GM19324 (cell line): ENCODE measurements around the gene TGFB3.

Experiments
- ATAC-seq: cut with Tn5 transposase; IDR thresholded peaks from one replicate; pipeline ENCODE4 v1.9.1; 2021; ENCODE audit warnings: mild to moderate bottlenecking, moderate library complexity; ENCODE audit not compliant: unreplicated experiment, low FRiP score

The TGFB3 gene

DNA sequence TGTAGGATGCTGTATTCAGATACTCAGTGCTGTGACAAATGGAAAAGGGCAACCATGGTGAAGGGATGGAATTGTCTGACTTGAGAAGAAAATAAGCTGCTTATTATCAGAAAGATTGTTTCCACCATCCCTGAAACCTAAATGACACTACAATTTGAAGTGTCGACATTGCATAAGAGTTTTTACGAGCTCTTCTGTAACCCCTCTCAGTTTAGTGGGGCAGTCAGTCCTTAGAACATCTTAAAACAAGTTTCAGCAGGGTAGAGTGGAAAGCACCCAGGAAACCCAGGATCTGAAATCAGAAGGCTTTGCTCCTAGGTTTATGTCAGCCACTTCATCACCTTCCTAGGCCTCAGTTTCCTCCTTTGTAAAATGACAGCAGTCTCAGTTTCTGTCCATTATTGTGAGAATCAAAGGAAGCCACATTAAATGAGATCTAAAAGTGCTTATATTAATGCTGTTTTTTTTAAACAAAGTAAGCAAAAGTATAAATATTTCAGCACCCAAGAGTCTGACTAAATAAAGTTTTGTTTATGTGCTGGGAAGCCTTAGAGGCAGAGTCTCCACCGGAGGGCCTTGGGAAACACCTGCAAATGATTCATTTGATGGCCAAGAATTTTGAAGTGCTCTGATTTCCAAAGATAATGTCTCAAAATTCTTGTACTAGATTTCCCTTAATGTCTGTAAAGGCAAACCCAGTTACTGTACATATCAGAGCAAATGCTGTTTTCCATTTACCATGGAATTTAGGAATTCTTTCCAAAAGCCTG is 5.6 kb upstream of the TGFB3 start:
- ATAC-seq, result no peak

DNA sequence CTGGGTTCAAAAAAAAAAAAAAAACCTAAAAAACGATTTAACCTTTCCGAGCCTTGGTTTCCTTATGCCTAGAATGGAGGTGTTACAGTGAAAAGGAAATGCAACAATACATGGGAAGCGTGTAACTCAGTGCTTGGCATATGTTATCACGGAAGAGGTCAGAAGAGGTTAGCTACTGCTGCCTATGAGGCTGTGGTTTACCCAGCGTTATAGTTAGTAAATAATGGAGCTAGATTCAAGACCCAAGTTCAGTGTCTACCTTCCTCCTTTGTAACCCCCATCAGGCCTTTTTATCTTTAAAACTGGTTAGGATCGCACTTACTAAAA is 4.6 kb upstream of the TGFB3 start:
- ATAC-seq, result no peak

DNA sequence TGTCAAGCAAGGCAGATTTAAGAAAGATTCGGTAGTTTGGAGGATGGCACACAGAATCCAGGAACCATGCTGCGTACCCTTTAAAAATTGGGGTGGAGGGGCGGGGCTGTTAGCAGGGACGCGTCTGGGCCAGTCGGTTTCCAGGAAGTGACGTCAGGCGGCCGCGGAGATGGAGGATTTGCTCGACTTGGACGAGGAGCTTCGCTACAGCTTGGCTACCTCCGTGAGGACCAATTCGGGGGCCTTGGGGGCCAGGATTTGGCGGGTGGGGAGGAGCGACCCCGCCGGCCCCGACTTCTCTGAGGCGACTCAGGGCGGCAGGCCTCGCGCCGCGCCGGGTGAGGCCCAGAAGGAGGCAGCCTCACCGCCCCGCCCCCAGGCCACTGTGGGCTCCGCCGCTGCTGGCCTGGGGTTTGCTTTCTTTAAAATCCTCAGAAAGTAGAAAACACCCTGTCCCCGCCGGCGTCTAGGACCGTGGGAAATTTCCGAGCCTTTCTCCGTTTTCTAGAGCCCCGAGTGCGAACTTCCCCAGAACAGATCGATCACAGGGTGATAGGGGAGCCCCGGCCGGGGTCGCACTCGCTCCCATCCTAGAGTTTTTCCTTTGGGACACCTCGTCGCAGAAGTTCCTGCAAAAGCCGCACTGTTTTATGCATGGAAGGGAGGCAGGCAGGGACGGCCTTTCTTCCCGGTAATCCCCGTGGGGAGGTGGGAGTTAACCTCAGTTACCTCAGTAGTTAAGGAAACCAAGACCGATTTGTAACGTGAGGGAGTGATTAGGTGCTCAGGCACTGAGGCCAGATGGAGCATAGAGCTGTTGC is 4.0 kb upstream of the TGFB3 start, which contains the start of gene IFT43:
Gene IFT43 (plus strand): TSS at position 146 of the 821 bp plus-strand sequence. CDS start 24 bp downstream, at position 170.
- ATAC-seq, result peak; percentile 77

DNA sequence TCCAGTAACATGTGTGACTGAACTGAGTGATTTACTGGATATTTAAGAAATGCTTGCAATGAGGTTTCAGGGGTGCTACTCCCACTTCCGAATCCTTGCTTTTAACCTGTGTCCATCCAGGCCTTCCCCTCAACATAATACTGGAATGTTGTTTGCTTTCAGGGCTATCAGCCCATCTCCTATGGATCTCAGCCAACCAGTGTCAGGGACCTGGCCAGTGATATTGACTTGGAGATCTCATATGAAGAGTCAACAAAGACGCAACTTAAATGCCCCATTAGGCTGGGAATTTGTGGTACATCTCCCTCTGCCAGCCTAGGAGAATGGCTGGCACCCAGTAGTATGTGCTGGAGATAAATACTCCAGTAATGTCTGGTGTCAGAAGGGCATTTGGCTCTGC is 2.9 kb upstream of the TGFB3 start:
- no peak for ATAC-seq

DNA sequence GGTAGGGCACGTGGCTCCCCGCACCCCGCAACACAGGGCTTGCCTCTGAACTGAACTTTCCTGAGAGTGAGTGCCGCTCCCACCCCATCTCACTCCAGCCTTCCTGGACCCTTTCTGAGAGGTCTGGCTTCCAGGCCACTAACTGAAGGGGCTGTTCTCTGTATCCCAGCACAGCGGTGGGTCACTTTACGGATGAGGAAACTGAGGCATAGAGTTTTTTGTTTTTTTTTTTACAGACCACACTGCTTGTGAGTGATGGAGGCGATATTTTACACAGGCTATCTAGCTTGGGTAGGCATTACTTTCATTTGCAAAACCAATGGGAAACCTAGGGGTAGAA is 1.2 kb upstream of the TGFB3 start:
- ATAC-seq, result no peak

DNA sequence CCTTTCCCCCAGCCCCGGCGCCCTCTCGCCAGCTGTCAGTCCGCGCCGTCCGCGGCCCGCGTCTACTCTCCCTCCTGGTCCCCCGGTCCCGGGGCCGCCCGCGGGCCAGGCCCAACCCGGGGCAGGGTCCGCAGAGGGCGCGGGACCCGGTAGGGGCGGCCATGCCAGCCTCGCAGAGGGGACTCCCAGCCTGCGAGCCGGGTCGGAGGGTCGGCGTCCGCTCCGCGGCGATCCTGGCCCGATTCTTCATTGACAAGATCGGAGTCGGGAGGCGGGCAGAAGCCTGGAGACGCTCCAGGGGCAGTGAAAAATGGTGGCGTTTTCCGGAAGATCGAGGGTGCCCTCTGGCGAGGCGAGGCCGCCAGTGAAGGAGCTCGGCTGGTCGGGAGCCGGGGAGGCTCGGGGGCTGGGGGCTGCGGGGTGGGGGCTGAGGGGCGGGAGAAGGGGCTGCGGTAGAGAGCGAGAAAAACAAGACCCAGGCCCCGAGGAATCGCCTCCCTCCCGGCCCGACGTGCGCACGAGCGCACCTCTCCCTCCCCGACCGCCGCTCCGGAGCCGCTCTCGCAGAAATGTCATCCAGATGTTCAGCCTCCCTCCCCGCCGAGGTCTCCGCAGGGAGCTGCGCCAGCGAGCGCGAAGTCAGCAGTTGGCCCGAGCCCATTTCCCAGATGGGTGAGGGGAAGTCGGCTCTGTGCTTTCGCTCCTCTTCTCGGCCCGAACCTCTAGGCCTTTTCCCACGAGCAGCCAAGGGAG is 647 bp upstream of the TGFB3 start:
- peak; percentile 50 for ATAC-seq

DNA sequence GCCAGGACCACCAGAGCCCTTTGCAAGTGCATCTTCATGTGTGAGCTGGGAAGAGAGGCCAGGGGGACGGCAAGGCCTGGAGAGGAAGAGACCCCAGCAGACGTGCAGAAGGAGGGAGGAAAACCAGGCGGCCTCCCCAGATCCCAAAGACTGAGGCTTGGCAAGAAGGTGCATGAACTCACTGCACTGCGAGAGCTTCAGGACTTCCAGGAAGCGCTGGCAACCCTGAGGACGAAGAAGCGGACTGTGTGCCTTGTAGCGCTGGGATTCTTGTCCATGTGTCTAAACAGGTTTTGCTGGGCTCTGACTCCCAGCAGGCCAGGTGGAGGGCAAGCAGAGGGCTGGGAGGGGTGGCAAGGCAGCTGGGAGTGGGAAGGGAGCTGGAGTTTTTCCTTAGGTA is 939 bp downstream of the TGFB3 start:
- ATAC-seq, result no peak

DNA sequence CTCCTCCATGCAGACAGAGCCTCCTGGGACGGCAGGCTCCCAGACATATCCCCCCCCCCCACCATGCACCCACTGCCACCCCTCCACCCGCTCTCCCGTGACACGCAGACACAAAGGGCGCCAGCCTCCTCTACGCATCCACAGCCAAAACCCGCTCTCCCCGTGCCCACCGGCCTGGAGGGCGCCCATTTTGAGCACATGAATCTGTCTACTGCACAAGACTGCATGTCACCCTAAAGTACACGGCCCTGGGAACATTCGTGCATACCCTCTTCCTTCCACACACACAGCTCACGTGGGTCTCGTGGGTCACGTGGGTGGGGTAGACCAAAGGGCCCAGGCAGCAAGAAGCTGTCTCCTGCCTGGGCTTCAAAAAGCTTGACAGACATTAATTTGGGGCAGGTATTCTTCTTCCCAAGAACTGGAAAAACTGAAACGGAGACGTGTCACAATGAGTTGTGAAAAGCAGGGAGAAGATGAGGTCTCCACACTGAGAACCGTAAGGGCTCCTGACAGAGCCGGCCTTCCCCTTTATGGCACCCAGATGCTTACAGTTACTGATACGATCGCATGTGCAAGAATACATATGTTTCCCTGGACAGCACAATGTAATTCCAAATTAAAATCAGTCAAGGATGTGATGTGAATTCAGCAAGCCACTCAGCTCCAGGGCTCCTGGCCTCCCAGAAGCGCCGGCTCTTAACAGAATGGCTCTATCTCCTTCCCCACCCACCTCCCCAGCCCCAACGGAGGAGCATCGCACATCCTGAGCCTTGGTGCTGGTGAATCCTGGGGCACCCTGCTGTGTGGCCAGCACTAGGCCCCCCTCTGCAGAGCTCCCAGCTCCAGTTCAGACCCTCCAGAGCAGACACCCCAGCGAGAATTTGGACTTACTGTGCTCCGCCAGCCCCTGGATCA is 1.9 kb downstream of the TGFB3 start:
- ATAC-seq, result no peak

DNA sequence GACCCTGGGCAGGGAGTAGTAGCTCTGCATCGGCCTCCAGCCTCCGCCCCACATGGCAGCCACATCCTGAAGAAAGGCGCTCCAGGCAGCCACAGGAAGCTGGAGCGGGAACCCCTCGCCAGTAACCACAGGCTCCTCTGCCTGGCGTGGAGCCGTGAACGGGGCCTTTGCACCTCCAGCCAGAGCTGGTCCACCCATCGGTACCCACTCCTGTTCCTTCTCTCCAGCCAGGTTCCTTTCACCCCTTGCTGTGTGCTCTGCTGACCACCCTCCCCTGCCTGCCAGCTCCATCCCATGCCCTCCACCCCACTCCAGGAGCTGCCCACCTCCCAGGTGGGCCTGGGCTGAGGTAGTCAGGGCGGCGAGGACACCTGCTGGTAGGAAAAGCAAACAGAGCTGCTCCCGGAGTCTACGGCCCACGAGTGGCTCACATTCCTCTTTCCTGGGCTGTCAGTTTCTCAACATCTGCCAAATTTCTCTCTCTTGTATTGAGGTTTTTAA is 2.7 kb downstream of the TGFB3 start:
- ATAC-seq, result no peak

DNA sequence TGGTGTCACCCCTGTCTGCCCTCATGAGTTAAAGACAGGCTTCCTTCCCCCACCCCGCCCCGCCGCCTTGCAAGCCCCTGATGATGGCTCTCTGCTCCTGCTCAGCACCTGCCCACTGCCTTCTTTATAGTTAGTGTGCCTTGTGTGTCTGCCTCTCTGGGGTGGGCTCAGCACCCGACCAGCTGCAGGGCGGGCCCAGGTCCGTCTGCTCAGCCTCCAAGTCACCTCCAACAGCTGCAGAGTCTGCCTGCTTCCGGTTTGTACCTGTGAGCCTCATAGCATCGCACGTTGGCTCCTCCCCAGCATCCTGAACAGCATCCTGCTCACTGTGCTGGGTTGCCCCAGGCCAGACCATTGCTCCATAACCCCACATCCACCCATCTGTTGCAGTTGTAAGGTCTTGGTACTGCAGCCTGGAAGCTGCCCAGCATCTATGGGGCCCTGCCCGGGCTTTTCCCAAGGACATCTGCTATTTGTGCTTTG is 3.5 kb downstream of the TGFB3 start:
- ATAC-seq, result no peak

DNA sequence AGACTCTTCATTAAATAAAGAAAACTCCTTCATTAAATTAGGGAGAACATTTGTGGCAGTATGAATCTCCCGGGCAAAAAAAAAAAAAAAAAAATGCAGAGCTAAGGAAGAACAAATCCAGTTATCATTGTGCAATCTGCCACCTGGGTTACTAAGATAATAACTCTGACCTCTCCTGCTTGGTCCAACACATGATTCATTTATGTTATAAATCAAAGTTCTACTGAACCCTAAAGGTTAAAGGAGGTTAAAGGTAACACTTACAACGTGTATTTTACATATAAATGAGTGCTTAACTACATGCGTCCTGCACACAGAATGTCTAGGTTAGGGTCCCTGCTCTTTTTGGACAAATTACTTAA is 4.2 kb downstream of the TGFB3 start:
- ATAC-seq, result no peak

DNA sequence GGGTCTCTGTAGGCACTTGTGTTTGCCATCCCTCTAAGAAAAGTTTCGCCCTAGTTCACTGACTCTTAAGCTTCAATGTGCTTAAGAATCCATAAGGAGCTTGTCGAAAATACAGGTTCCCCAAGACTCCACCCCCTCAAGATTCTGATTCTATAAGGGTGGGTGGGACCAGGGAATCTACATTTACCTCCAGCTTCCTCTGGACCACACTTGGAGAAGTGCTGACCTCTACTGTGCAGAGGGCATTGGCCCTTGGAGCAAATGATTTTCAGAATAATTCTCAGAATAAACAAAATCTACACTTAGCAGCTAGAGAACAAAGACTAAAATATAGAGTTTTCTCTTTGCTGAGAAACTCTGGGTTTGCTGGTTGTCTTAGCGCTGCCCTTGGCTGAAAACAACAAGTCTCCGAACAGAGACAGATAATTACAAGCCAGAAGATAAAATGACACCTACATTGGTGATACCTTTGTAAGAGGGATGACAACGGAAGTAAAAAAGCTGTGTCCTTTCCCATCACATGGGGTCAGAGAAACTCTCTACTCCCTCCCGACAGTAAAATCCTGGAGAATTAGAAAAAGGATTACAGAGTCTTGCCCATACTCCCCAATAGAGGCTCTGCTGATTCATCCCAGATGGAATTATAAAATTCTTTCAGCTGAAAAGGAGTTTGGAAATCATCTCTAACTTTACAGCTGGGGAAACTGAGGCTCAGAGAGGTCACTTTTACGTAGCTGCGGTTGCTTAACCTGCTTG is 4.8 kb downstream of the TGFB3 start:
- ATAC-seq, result no peak

DNA sequence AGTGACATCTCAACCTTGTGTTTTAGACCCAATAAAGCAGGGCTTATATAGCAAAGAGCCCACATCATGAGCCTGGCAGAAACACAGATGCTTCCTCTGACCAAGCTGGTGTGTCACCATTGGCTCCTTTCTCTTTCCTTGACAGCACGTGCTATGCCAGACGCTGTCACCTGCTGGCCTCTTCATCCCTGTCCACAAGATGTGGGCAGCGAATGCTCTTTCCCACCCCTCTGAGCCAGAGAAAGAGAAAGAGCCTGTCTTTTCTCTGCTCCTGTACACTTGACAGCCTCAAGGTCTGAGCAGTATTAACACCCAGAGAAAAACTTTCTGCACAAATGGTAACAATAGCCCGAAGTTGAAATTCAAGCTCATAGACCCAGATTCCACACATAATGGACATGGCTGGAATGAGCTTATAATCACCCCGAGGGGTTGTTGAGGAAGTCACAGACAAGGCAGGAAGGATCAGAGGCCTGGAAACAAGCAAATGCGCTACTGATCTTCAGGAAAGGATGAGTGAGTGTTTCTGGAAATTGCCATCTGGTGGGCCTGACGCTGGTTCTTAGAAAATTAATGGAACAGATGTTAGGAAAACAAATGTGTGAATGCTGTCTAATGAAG is 8.9 kb downstream of the TGFB3 start:
- no peak for ATAC-seq

DNA sequence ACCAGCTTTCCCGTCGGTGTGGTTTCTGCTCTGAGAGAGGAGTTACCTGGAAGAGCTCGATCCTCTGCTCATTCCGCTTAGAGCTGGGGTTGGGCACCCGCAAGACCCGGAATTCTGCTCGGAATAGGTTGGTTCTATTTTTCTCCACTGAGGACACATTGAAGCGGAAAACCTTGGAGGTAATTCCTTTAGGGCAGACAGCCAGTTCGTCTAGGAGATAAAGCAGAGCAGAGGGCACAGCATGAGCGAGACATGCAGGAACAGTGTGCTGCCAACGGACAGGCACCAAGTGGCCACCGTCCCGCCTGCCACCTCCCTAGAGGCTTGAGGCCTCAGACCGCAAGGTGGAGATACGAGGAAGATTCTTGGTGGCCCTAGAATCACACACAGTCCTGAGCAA is 10.3 kb downstream of the TGFB3 start:
- ATAC-seq, result no peak

DNA sequence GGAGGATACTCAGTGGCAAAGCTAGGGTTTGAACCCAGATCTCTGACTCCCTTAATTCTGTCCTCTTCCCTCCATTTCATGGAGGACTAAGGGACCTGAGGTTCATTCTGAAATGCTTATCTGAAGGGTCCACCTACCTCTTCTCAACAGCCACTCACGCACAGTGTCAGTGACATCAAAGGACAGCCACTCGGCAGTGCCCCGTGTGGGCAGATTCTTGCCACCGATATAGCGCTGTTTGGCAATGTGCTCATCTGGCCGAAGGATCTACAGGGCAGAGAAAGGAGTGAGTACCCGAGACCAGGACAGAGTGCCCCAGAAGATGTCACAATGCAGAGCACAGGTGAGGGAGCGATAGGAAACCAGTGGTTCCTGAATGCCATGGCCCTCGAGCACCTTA is 10.8 kb downstream of the TGFB3 start:
- no peak for ATAC-seq

DNA sequence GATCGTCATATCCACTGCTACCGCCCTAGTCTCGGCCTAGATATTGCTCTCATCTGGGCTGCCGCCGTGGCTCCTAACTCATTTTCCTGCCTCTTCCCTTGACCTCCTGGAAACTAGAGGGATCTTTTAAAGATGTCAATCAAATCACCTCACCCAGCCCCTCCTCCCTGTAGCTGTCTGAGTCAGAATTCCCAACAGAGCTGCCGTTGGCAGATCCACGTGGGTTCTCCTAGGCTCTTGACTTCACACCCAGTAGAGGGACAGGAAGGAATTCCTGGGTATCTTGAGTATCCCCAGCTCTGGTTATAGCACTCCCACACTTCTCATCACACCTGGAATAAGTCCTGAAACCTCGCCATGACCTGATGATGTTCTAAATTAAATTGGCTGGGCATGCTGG is 11.9 kb downstream of the TGFB3 start:
- ATAC-seq, result no peak

DNA sequence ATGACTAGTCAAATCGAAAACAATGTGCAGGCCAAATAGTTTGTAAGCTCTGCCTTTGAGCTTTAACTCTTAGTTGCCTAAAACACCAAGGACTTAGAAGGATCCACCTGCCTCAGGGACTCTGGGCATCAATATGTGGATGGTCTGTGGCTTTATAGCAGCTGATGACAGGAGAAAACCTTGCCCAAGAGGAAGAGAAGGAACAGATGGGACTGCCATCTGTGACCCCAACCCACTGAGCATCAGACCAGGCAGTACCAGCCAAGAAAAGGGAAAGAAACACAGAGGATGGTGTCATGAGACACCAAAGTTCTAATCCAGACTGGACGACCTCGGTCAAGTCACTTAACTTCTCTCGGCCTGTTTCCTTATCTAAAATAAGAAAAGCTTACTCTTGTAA is 12.7 kb downstream of the TGFB3 start:
- no peak for ATAC-seq

DNA sequence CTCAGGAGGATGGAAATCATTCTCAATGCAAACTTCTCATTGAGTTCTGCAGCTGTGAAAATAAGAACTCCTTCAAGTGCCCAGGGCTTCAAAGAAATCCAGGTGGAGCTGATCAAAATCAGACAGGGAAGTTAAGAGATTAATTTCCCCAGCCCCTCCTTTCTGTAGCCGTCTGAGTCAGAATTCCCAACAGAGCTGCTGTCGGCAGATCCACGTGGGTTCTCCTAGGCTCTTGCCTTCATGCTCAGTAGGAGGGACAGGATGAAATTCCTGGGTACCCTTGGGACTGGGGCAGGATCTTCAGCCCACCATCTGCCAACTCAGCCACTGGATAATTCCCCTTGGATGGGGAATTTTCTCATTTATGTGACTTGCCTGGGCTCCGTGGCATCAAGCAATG is 13.3 kb downstream of the TGFB3 start:
- no peak for ATAC-seq

DNA sequence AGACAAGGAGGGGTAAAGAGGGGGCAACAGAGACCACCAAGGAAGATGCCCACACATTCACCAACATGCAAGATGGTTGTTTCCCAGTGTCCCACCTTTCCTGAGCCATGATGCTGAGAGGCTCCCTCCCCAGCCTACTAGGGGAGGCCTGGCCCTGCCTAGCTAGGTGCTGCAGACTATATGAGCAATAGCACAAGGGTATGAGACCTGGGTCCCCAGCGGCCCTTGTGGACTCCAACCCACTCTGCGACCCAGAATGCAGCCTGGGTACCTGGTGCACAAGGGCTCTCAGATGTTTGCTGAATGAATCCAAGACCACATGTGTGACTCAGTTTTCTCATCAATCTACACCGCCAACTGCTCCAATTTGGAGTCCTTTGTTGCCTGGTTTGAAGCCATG is 13.9 kb downstream of the TGFB3 start:
- ATAC-seq, result no peak
